ENCODE data around the gene DGUOK.

DNA sequence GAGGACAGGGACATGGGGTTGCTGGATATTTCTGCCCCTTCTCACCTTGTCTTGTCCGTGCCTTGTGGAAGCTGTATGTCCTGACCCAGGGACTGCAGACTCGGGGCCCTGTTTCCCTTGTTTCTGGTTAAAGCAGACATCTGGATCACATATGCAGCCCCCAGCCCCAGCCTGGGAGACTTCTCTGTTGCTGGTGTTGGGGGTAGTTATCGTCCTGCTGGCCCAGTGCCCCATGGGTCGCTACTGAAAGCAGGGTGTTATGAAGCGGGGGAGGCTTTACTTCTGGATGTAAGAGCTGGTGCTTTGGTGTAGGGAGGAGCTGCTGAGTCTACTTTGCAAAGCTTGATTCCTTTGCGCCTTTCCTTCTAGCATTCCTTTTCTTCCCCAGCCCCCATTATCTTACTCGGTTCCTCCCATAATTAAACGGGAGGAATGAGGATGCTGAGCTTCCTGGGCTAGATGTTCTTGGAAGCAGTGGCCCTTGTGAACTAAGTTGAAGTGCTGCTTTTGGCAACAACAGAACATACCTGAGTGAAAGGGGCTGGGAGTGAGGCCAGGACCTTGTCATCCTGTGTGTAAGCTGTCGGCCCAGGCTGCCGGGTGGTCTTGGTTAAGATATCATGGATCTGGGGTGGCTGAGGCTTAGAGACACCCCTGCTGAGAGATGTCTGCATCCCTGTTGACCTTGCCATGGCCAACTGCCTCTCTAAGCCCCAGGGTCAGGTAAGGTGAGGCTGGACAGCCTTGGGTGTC lies 61.4 kb downstream of the DGUOK start:
- TF ChIP-seq, protein P1, sequence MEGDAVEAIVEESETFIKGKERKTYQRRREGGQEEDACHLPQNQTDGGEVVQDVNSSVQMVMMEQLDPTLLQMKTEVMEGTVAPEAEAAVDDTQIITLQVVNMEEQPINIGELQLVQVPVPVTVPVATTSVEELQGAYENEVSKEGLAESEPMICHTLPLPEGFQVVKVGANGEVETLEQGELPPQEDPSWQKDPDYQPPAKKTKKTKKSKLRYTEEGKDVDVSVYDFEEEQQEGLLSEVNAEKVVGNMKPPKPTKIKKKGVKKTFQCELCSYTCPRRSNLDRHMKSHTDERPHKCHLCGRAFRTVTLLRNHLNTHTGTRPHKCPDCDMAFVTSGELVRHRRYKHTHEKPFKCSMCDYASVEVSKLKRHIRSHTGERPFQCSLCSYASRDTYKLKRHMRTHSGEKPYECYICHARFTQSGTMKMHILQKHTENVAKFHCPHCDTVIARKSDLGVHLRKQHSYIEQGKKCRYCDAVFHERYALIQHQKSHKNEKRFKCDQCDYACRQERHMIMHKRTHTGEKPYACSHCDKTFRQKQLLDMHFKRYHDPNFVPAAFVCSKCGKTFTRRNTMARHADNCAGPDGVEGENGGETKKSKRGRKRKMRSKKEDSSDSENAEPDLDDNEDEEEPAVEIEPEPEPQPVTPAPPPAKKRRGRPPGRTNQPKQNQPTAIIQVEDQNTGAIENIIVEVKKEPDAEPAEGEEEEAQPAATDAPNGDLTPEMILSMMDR (IDR thresholded peaks at IDR 0.05), result no peak
- no peak for TF ChIP-seq POLR2A (IDR thresholded peaks at IDR 0.05)
